Body of pancreas (tissue), 4 donors: ENCODE data around the gene DBN1. TPM values are rescaled to one million over a fixed set of nuclear protein-coding genes. Genes with fewer than 3 reads are reported as not detected.

Source experiments
- ATAC-seq: fragments of 150-250 bp; one replicate; pipeline ENCODE4 v1.9.1; 2016
- DNase-seq, 4 donors: peaks; one replicate each; pipeline ENCODE4 v3.0.0-alpha.2; 2019
- H3K27ac ChIP-seq, 4 donors: fragments of 200-600 bp; sonication (generic); 1 replicate in 3 of 4; 2 replicates in 1 of 4; pipeline versions ENCODE4 v1.5.1 to v1.6.1; 2016 to 2019; ENCODE audit warnings: mild to moderate bottlenecking in 1 of 4, mixed read lengths in 1 of 4, moderate library complexity in 1 of 4
- H3K27me3 ChIP-seq, 2 donors: fragments of 200-600 bp; sonication (generic); one replicate each; pipeline ENCODE4 v1.6.0; 2016; ENCODE audit warnings: mild to moderate bottlenecking in 1 of 2
- H3K36me3 ChIP-seq, 2 donors: fragments of 200-600 bp; sonication (generic); replicated peaks in 1 of 2; 2 replicates each; pipeline ENCODE4 v1.5.1; 2016; ENCODE audit warnings: low read depth in 2 of 2; ENCODE audit not compliant: insufficient read depth in 1 of 2
- H3K4me1 ChIP-seq: fragments of 200-600 bp; sonication (generic); one replicate; pipeline ENCODE4 v1.6.0; 2016
- H3K4me3 ChIP-seq, 2 donors: fragments of 200-600 bp; sonication (generic); 1 replicate in 1 of 2; 2 replicates in 1 of 2; pipeline ENCODE4 v1.5.1; 2016 to 2019
- H3K9me3 ChIP-seq, 3 donors: fragments of 200-600 bp; sonication (generic); 1 replicate in 2 of 3; 2 replicates in 1 of 3; pipeline ENCODE4 v1.5.1; 2016
- POLR2A ChIP-seq, 3 donors: fragments of 450-650 bp; IDR thresholded peaks; one replicate each; pipeline ENCODE4 v1.6.1; 2016; ENCODE audit warnings: antibody characterized with exemption in 3 of 3, mild to moderate bottlenecking in 2 of 3
- WGBS, 2 donors: methylation state at CpG; one replicate each; pipeline ENCODE4 v1.1.5; 2017; 5-methylcytosine and 5-hydroxymethylcytosine counted together
- intact Hi-C: fragments of 100-400 bp; cut with DNase I; formaldehyde crosslinking; loops from one replicate; pipeline ENCODE4 v1.15.1; 2023
- total RNA-seq, 2 donors: library from RNA; depleted of rRNA; stranded (reverse); fragments of >200 nt; gene quantifications; one replicate each; pipeline ENCODE4 v1.1.0, GENCODE V29; 2016
- TF ChIP-seq, protein P1 (sequence below), 7 experiments: fragments of 450-650 bp in 4 of 7; fragments of 200-600 bp in 3 of 7; sonication (generic) in 3 of 7; IDR thresholded peaks; one replicate each; pipeline ENCODE4 v1.5.1; 2016 to 2019; ENCODE audit warnings: antibody characterized with exemption in 7 of 7

Gene DBN1
- total RNA-seq, 2 donors from 2014 or later: 28.0 to 29.0 TPM

DNA sequence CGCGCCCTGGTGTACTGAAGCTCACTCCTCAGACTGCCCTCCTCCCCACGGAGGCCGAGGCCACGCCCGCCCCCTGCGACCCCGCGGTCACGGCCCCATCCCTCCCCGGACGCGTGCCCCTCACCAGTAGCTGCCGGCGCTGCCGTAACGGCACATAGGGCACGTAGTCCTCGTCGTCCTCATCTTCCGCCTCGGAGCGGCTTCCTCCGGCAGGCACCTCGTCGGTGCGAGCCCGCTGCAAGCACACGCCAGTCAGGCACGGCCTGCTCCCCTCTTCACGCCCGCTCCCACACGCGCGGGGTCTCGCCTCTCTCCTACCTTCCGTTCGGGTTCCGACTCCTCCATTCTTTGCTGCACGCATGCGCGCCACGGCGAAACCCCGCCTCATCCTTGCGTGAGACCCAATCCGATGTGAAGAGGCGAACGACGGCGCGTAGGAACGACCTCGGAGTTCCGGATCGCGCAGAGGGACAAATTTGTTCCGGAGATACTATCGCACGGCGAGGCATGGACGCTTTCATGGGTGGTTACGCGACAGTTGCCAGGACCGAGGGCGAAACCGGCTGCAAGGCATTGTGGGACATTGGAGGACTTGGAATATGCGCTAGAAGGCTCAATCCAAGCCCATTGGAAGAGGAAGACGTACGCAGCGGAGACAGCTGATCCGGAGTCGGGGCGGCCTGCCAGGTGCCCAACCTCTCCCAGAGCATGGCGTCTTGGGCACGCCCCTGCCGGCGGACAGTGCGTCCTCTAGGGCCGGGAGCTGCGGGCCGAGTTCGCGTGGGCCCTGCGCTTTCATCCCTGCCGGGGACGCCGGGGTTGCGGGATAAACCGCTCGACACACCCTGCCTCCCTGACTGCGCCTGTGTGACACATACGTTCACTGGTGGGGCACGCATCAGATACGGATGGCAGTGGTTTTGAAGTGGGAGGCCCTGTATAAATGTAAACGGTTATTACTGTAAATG lies 43.5 kb upstream of the DBN1 start, which contains the start of gene DDX41:
TSS of gene DDX41 (minus strand) at position 361 of the 968 bp plus-strand sequence. CDS start at position 345, 16 bp downstream.
- peak; percentile 32 to 73 (median 70) for TF ChIP-seq POLR2A (IDR thresholded peaks at IDR 0.05)
- TF ChIP-seq, protein P1, sequence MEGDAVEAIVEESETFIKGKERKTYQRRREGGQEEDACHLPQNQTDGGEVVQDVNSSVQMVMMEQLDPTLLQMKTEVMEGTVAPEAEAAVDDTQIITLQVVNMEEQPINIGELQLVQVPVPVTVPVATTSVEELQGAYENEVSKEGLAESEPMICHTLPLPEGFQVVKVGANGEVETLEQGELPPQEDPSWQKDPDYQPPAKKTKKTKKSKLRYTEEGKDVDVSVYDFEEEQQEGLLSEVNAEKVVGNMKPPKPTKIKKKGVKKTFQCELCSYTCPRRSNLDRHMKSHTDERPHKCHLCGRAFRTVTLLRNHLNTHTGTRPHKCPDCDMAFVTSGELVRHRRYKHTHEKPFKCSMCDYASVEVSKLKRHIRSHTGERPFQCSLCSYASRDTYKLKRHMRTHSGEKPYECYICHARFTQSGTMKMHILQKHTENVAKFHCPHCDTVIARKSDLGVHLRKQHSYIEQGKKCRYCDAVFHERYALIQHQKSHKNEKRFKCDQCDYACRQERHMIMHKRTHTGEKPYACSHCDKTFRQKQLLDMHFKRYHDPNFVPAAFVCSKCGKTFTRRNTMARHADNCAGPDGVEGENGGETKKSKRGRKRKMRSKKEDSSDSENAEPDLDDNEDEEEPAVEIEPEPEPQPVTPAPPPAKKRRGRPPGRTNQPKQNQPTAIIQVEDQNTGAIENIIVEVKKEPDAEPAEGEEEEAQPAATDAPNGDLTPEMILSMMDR (IDR thresholded peaks at IDR 0.05): peak in 2 of 7 experiments; percentile 29 to 30
- intact Hi-C loops: no loop called here
- peaks cover 27% of the 10 kb centered on the region for H3K4me1 ChIP-seq
- H3K9me3 ChIP-seq: no peaks in the 10 kb centered on the region
- DNase-seq (peak; percentile 97 to 99 (median 98)), ATAC-seq (peak; percentile 94)
- peak within 1 kb of the TSS; percentile 80 to 97 for H3K4me3 ChIP-seq
- H3K27me3 ChIP-seq: no peaks in the 10 kb centered on the region
- H3K36me3 ChIP-seq: peaks cover 16 to 31% of the 10 kb centered on the region in 2 donors
- peak within 1 kb of the TSS; percentile 68 to 84 (median 76) for H3K27ac ChIP-seq
- WGBS, 2 donors: 0% methylated on average over 41 to 80 of the region's 96 CpGs

DNA sequence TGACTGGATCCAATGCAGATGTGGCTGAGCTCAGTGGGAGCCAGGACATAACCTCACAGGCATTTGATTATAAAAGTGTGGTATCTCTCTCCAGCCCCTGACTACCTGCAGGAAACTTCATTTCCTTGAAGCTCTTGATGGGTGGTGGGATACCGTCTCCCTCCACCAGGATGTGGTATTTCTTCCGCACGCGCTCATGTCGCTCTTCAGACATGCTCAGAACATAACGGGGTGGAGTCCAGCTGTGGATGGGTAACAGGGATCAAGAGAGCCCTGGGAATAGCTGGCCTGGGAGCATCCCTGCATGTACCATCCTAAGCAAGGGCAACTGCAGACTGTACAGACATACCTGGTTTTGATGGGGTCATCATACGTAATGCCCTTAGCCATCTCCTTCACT lies 42.1 kb upstream of the DBN1 start:
- Histone ChIP-seq H3K9me3 (no peaks in the 10 kb centered on the region), H3K27me3 (no peaks in the 10 kb centered on the region), H3K4me1 (peaks cover 27% of the 10 kb centered on the region), H3K4me3 (no peak overlapping the region), H3K36me3 (peaks cover 23 to 27% of the 10 kb centered on the region in 2 donors), H3K27ac (no peak overlapping the region)
- WGBS, 2 donors: 76 to 86% methylated on average over 7 of the region's 7 CpGs
- ATAC-seq (no peak), DNase-seq (no peak)
- intact Hi-C loops: no loop called here
- TF ChIP-seq, protein P1 (IDR thresholded peaks at IDR 0.05): no peak
- TF ChIP-seq POLR2A (IDR thresholded peaks at IDR 0.05): no peak

DNA sequence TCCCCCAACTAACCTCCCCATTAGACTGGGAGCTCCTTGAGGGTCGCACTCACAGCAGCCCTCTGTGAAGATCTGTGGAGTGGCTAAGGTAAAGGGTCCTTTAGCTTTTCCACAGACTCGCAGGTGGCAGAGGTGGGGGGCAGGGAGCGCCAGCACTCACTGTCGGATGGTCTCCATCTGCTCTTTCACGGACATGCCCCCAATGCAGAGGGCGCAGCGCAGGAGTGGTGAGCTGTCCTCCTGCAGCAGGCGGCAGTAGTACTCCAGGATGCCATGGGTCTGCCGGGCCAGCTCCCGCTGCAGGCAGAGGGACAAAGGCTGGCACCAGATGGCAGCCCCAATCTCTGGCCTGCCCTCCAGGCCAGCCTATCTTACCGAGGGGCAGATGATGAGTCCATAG lies 41.1 kb upstream of the DBN1 start:
- no peaks in the 10 kb centered on the region for H3K9me3 ChIP-seq
- ATAC-seq (no peak), DNase-seq (no peak)
- WGBS, 2 donors: 89% methylated on average over 11 of the region's 11 CpGs; no CpG with 5 or more reads in 1 of the 2 donors
- peaks cover 24 to 25% of the 10 kb centered on the region in 2 donors for H3K36me3 ChIP-seq
- H3K4me3 ChIP-seq: no peak overlapping the region
- TF ChIP-seq POLR2A (IDR thresholded peaks at IDR 0.05): no peak
- TF ChIP-seq, protein P1 (IDR thresholded peaks at IDR 0.05): no peak
- intact Hi-C loops: no loop called here
- H3K4me1 ChIP-seq: peaks cover 34% of the 10 kb centered on the region
- no peaks in the 10 kb centered on the region for H3K27me3 ChIP-seq
- H3K27ac ChIP-seq: no peak overlapping the region

DNA sequence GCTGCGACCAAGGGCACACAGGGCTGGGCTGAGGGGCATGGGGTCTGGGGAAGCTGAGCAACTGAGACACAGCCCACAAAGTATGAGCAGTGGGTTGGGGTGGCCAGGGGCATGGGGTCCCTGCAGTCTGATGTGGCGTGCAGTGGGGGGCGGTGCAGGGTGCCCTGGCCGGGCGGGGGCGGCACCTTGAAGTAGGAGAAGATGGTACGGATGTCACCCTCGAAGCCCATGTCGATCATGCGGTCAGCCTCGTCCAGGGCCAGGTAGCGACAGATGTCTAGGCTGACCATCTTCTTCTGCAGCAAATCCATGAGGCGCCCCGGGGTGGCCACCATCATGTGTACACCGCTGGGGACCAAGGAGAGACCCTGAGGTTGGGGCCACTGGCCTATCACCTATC lies 40.1 kb upstream of the DBN1 start:
- H3K36me3 ChIP-seq: peaks cover 21 to 24% of the 10 kb centered on the region in 2 donors
- H3K27ac ChIP-seq: no peak overlapping the region
- H3K9me3 ChIP-seq: no peaks in the 10 kb centered on the region
- ATAC-seq: no peak
- no peak for TF ChIP-seq POLR2A (IDR thresholded peaks at IDR 0.05)
- TF ChIP-seq, protein P1 (IDR thresholded peaks at IDR 0.05): no peak
- WGBS, 2 donors: 95 to 97% methylated on average over 13 to 15 of the region's 15 CpGs
- no peak for DNase-seq
- no peak overlapping the region for H3K4me3 ChIP-seq
- H3K27me3 ChIP-seq: no peaks in the 10 kb centered on the region
- intact Hi-C loops: no loop called here
- peaks cover 28% of the 10 kb centered on the region for H3K4me1 ChIP-seq
